GM12878 (cell line): Measurements from ENCODE around the gene WDR91. TPM values are rescaled to one million over a fixed set of nuclear protein-coding genes. Genes with fewer than 3 reads are reported as not detected.

Source experiments
- ATAC-seq: fragments of 200-7000 bp; cut with Tn5 transposase; 3 replicates; pipeline ENCODE4 v1.9.1; 2020; ENCODE audit warnings: mild to moderate bottlenecking, moderate library complexity
- BruUV-seq: library from RNA; stranded (reverse); fragments of 400-500 nt; replicated peaks from 2 replicates; lab custom pipeline; 2021; lab: Mats Ljungman, UMichigan
- CTCF ChIA-PET: fragments of 300-600 bp; sonication (Branson Sonifier 250); formaldehyde crosslinking; extraction: SDS; loops from one replicate; lab custom pipeline; 2021; ENCODE audit warnings: inconsistent platforms; lab: Yijun Ruan, JAX
- POLR2A ChIA-PET: fragments of 350-600 bp; formaldehyde crosslinking; extraction: SDS; loops from one replicate; lab custom pipeline; 2021; ENCODE audit warnings: inconsistent platforms; lab: Charles Lee
- RAD21 ChIA-PET: fragments of 300-600 bp; sonication (Branson Sonifier 250); formaldehyde crosslinking; loops from one replicate; lab custom pipeline; 2023; ENCODE audit warnings: antibody characterized with exemption; ENCODE audit not compliant: unreplicated experiment; lab: Charles Lee
- SMC1A ChIA-PET: fragments of 300-600 bp; sonication (Branson Sonifier 250); formaldehyde crosslinking; loops from one replicate; lab custom pipeline; 2023; ENCODE audit not compliant: unreplicated experiment, uncharacterized antibody; lab: Charles Lee
- DNase-seq: peaks from one replicate; pipeline ENCODE4 v3.0.0-alpha.2; 2011; ENCODE audit warnings: low read depth, low spot score
- FAIRE-seq: peaks from 3 replicates; lab custom pipeline; 2011; peaks lifted over from hg19 to GRCh38; lab: Jason Lieb, UNC
- H2AFZ ChIP-seq: 2 replicates; pipeline ENCODE4 v1.6.0; 2011; ENCODE audit warnings: low read depth, low read length, control low read depth; ENCODE audit not compliant: control insufficient read depth
- H3K27ac ChIP-seq: 2 replicates; pipeline ENCODE4 v1.5.1; 2011; ENCODE audit warnings: control low read depth; ENCODE audit not compliant: control insufficient read depth, insufficient read depth
- H3K27me3 ChIP-seq, 2 experiments: replicated peaks in 1 of 2; 2 replicates each; pipeline versions ENCODE4 v1.6.0 to v1.6.1; 2011; ENCODE audit warnings: low read length in 1 of 2; ENCODE audit not compliant: control insufficient read depth in 2 of 2, insufficient read depth in 2 of 2
- H3K36me3 ChIP-seq, 2 experiments: 2 replicates each; pipeline ENCODE4 v1.5.1; 2011; ENCODE audit warnings: low read length in 1 of 2; ENCODE audit not compliant: control insufficient read depth in 2 of 2, insufficient read depth in 2 of 2
- H3K4me1 ChIP-seq: 2 replicates; pipeline ENCODE4 v1.6.1; 2011; ENCODE audit warnings: mild to moderate bottlenecking, low read length, moderate library complexity, mixed read lengths; ENCODE audit not compliant: control insufficient read depth, insufficient read depth
- H3K4me2 ChIP-seq: 2 replicates; pipeline ENCODE4 v1.6.0; 2011; ENCODE audit warnings: control low read depth; ENCODE audit not compliant: control insufficient read depth, insufficient read depth
- H3K4me3 ChIP-seq: fragments of 200-600 bp; sonication (generic); 2 replicates; pipeline ENCODE4 v1.5.1; 2016
- H3K79me2 ChIP-seq: 2 replicates; pipeline ENCODE4 v1.6.0; 2011; ENCODE audit warnings: low read length; ENCODE audit not compliant: control insufficient read depth, insufficient read depth
- H3K9ac ChIP-seq: 2 replicates; pipeline ENCODE4 v1.8.0; 2011; ENCODE audit warnings: low read length, control low read depth, mixed read lengths; ENCODE audit not compliant: control insufficient read depth, insufficient read depth
- H3K9me3 ChIP-seq: replicated peaks from 3 replicates; pipeline ENCODE4 v1.5.1; 2011; ENCODE audit warnings: mild to moderate bottlenecking, low read length; ENCODE audit not compliant: control insufficient read depth, insufficient read depth
- H4K20me1 ChIP-seq: 2 replicates; pipeline ENCODE4 v1.6.0; 2011; ENCODE audit not compliant: control insufficient read depth, insufficient read depth
- BHLHE40 ChIP-seq, 2 experiments: fragments of 450-650 bp in 1 of 2; IDR thresholded peaks; 2 replicates each; pipeline ENCODE4 v1.6.1; 2011 to 2017; ENCODE audit warnings: low read depth in 2 of 2, borderline replicate concordance in 1 of 2, improper control_type of control experiment in 1 of 2, low read length in 1 of 2, mild to moderate bottlenecking in 1 of 2
- BMI1 ChIP-seq: fragments of 450-650 bp; IDR thresholded peaks from 2 replicates; pipeline ENCODE4 v1.6.1; 2016; ENCODE audit warnings: mild to moderate bottlenecking, moderate library complexity, borderline replicate concordance
- CBFB ChIP-seq: IDR thresholded peaks from 2 replicates; pipeline ENCODE4 v1.6.1; 2016; ENCODE audit warnings: antibody characterized with exemption, low read depth
- CEBPB ChIP-seq, 2 experiments: fragments of 150-350 bp in 1 of 2; IDR thresholded peaks; 2 replicates each; pipeline ENCODE4 v1.6.1; 2012 to 2014; ENCODE audit warnings: low read depth in 2 of 2, low read length in 2 of 2, borderline replicate concordance in 1 of 2, inconsistent platforms in 1 of 2
- CHD4 ChIP-seq: fragments of 200-600 bp; sonication (generic); IDR thresholded peaks from 2 replicates; pipeline ENCODE4 v1.6.1; 2016; ENCODE audit warnings: mild to moderate bottlenecking
- FOS ChIP-seq: IDR thresholded peaks from 3 replicates; pipeline ENCODE4 v1.6.1; 2011; ENCODE audit warnings: borderline replicate concordance; ENCODE audit not compliant: insufficient read length; ENCODE audit errors: extremely low read depth
- NFYB ChIP-seq: IDR thresholded peaks from 2 replicates; pipeline ENCODE4 v1.6.1; 2011; ENCODE audit warnings: low read depth, mild to moderate bottlenecking, low read length, improper control_type of control experiment, moderate library complexity; ENCODE audit not compliant: insufficient read depth
- WGBS: methylation state at CpG from one replicate; pipeline ENCODE4 v1.1.6; 2016; ENCODE audit warnings: low lambda C conversion rate; ENCODE audit not compliant: insufficient replicate concordance, insufficient coverage; ENCODE audit errors: missing lambda C conversion rate; 5-methylcytosine and 5-hydroxymethylcytosine counted together
- in situ Hi-C: fragments of 300-500 bp; cut with MboI; formaldehyde crosslinking; loops from 9 replicates; pipeline ENCODE4 v1.14.3; 2018; ENCODE audit warnings: mixed read lengths
- intact Hi-C: fragments of 100-400 bp; cut with micrococcal nuclease; formaldehyde crosslinking; loops from one replicate; pipeline ENCODE4 v1.14.2; 2022; ENCODE audit not compliant: unreplicated experiment
- polyA plus RNA-seq, 11 experiments: library from polyadenylated mRNA; depleted of rRNA in 4 of 11; unstranded in 6 of 11; stranded (reverse) in 5 of 11; fragments of >200 nt; fragmentation: Nextera tagmentation in 4 of 11; fragmentation: Illumina TruSeq in 1 of 11; extraction: Ambion mirVana in 4 of 11; extraction: Trizol in 1 of 11; gene quantifications; 1 replicate in 1 of 11; 2 replicates in 10 of 11; pipeline versions ENCODE4 v1.2.1 to v1.2.3, GENCODE V29; 2011 to 2016; ENCODE audit warnings: inconsistent platforms in 2 of 11, missing spikeins in 2 of 11, low read depth in 1 of 11
- total RNA-seq, 4 experiments: library from RNA; depleted of rRNA in 3 of 4; stranded (reverse); fragments of >200 nt in 3 of 4; fragmentation: Illumina TruSeq in 1 of 4; extraction: Trizol in 1 of 4; gene quantifications; 2 replicates each; pipeline versions ENCODE4 v1.2.1 to v1.2.3, GENCODE V29; 2013 to 2021
- TF ChIP-seq, protein P1 (sequence below): fragments of 450-650 bp; IDR thresholded peaks from 2 replicates; pipeline ENCODE4 v1.6.1; 2016; ENCODE audit warnings: mild to moderate bottlenecking
- TF ChIP-seq, protein P2 (sequence below): fragments of 150-350 bp; IDR thresholded peaks from 2 replicates; pipeline ENCODE4 v1.6.1; 2014; ENCODE audit warnings: mild to moderate bottlenecking, low read depth, low read length
- TF ChIP-seq, protein P3 (sequence below): IDR thresholded peaks from 2 replicates; pipeline ENCODE4 v1.6.1; 2012; ENCODE audit warnings: low read depth, low read length, improper control_type of control experiment

The WDR91 gene
- total and polyA plus RNA-seq, 10 of the 15 experiments (the other 5 are each of a cell fraction or from before 2014, with no cell fraction given) = 7.6 to 83.3 (median 16.5) TPM

DNA sequence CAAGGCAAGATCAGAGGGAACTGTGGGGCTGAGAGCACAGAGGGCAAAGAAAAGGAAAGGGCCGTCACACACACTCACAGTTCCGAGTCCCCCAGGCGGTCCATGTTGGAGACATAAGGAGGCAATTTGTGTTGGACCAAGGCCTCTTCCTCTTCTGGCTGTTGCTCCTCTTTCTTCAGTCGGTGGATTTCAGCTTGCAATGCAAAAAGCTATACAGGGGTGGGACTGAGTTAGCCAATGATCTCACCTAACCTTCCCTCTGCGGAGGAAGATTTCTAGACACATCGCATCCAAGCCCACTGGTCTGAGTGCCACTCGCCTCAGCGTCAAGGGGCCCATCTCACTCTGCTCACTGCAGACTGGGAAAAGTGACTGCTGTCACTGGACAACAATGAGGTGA is 5.5 kb downstream of the WDR91 start:
- no peak for FAIRE-seq
- WGBS = 90% methylated on average over 8 of the region's 8 CpGs
- ChIA-PET SMC1A (interaction anchor here (0.7 to 10.8 kb wide), 15 partner anchors 11 to 305 kb away, joined by 3 to 251 read pairs (median 4); partner anchors contain the start of genes CYREN and TMEM140), CTCF (interaction anchor here (0.9 to 10.4 kb wide), 7 partner anchors 9 to 302 kb away, joined by 3 to 109 read pairs (median 4); partner anchors contain the start of genes CYREN and TMEM140), RAD21 (interaction anchor here (0.7 to 11.2 kb wide), 5 partner anchors 17 to 218 kb away, joined by 3 to 230 read pairs (median 52); partner anchors contain the start of genes AGBL3 and CYREN), POLR2A (interaction anchor here (0.7 to 10.8 kb wide), 7 partner anchors 18 to 210 kb away, joined by 3 to 299 read pairs (median 4); partner anchors contain the start of gene CYREN)
- no peak for TF ChIP-seq CHD4
- TF ChIP-seq, protein P1, sequence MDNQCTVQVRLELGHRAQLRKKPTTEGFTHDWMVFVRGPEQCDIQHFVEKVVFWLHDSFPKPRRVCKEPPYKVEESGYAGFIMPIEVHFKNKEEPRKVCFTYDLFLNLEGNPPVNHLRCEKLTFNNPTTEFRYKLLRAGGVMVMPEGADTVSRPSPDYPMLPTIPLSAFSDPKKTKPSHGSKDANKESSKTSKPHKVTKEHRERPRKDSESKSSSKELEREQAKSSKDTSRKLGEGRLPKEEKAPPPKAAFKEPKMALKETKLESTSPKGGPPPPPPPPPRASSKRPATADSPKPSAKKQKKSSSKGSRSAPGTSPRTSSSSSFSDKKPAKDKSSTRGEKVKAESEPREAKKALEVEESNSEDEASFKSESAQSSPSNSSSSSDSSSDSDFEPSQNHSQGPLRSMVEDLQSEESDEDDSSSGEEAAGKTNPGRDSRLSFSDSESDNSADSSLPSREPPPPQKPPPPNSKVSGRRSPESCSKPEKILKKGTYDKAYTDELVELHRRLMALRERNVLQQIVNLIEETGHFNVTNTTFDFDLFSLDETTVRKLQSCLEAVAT = peak; percentile 75; the same call in 1 of the 2 replicates
- ATAC-seq = no peak
- Histone ChIP-seq H3K9ac (no peak overlapping the region; the same call in 1 of the 2 replicates), H3K27me3 (no peaks in the 10 kb centered on the region), H3K79me2 (peaks cover 76% of the 10 kb centered on the region), H3K4me1 (peaks cover 44% of the 10 kb centered on the region), H4K20me1 (no peaks in the 10 kb centered on the region), H3K4me2 (peak overlapping the region; percentile 75; the same call in 1 of the 2 replicates), H3K27ac (peak overlapping the region; percentile 64), H3K4me3 (peak overlapping the region; percentile 45; the same call in 1 of the 2 replicates), H3K36me3 (peaks cover 3 to 32% of the 10 kb centered on the region in 2 experiments; a peak in 2 of 4 replicates), H3K9me3 (no peaks in the 10 kb centered on the region), H2AFZ (no peak overlapping the region)
- intact Hi-C loops (no loop called here), in situ Hi-C loops (no loop called here)
- TSS peak; percentile 1 for BruUV-seq
- no peak for DNase-seq

DNA sequence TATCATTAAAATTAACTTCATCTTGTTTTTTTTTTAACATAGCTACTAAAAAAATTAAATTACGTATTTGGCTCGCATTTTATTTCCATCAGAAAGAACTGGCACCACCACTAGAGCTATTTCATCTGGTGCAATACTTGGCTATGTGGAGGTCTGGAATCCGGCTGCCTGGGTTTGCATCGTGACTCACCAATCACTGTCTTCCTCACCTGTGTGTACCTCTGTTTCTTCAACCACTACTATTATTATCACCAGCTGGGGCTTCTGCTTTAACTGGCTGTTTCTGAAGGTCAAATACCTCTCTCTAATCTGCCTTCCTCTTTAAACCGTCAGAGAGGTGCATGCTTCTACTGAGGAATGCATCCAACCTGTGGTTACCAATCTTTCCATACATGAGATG is 6.5 kb downstream of the WDR91 start:
- BruUV-seq = no TSS peak
- peaks cover 70% of the 10 kb centered on the region for H3K79me2 ChIP-seq
- in situ Hi-C loops (no loop called here), intact Hi-C loops (no loop called here)
- TF ChIP-seq CEBPB (IDR thresholded peaks at IDR 0.05; ENCODE audit: borderline replicate concordance in 1 of 2, low read depth in 2 of 2, low read length in 2 of 2) = no peak
- no peak for TF ChIP-seq BMI1
- no peak for TF ChIP-seq NFYB
- TF ChIP-seq BHLHE40 (IDR thresholded peaks at IDR 0.05; ENCODE audit: borderline replicate concordance in 1 of 2, low read depth in 2 of 2, low read length in 1 of 2) = no peak
- TF ChIP-seq FOS = no peak
- TF ChIP-seq, protein P2, sequence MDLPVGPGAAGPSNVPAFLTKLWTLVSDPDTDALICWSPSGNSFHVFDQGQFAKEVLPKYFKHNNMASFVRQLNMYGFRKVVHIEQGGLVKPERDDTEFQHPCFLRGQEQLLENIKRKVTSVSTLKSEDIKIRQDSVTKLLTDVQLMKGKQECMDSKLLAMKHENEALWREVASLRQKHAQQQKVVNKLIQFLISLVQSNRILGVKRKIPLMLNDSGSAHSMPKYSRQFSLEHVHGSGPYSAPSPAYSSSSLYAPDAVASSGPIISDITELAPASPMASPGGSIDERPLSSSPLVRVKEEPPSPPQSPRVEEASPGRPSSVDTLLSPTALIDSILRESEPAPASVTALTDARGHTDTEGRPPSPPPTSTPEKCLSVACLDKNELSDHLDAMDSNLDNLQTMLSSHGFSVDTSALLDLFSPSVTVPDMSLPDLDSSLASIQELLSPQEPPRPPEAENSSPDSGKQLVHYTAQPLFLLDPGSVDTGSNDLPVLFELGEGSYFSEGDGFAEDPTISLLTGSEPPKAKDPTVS = no peak
- TF ChIP-seq CBFB = no peak
- TF ChIP-seq, protein P3, sequence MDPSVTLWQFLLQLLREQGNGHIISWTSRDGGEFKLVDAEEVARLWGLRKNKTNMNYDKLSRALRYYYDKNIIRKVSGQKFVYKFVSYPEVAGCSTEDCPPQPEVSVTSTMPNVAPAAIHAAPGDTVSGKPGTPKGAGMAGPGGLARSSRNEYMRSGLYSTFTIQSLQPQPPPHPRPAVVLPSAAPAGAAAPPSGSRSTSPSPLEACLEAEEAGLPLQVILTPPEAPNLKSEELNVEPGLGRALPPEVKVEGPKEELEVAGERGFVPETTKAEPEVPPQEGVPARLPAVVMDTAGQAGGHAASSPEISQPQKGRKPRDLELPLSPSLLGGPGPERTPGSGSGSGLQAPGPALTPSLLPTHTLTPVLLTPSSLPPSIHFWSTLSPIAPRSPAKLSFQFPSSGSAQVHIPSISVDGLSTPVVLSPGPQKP = no peak
- no peaks in the 10 kb centered on the region for H4K20me1 ChIP-seq
- FAIRE-seq (no peak), ATAC-seq (no peak), DNase-seq (no peak)
- RAD21 ChIA-PET = interaction anchor here (0.7 to 11.2 kb wide), 4 partner anchors 16 to 131 kb away, joined by 3 to 230 read pairs (median 78); partner anchors contain the start of gene CYREN
- H3K27ac ChIP-seq = no peak overlapping the region
- H3K27me3 ChIP-seq = no peaks in the 10 kb centered on the region
- 0 out of 2 replicates have a peak overlapping the region, but pooled peaks have one; percentile 20 for H3K4me2 ChIP-seq
- H3K36me3 ChIP-seq = peaks cover 5 to 40% of the 10 kb centered on the region in 2 experiments; a peak in 3 of 4 replicates
- CTCF ChIA-PET = interaction anchor here (0.8 to 10.4 kb wide), 7 partner anchors 10 to 303 kb away, joined by 3 to 109 read pairs (median 4); partner anchors contain the start of gene CYREN
- H3K4me3 ChIP-seq = no peak overlapping the region
- no peak overlapping the region for H2AFZ ChIP-seq
- H3K9ac ChIP-seq = no peak overlapping the region
- POLR2A ChIA-PET = interaction anchor here (0.6 to 10.8 kb wide), 8 partner anchors 9 to 268 kb away, joined by 3 to 299 read pairs (median 5); partner anchors contain the start of gene CYREN
- no peaks in the 10 kb centered on the region for H3K9me3 ChIP-seq
- SMC1A ChIA-PET = interaction anchor here (0.7 to 10.8 kb wide), 10 partner anchors 9 to 217 kb away, joined by 3 to 251 read pairs (median 5); partner anchors contain the start of gene CYREN
- H3K4me1 ChIP-seq = peaks cover 43% of the 10 kb centered on the region
- 84% methylated on average over 5 of the region's 5 CpGs for WGBS
